Cardiac muscle cell (in vitro differentiated cells and primary cell): ENCODE data around the gene KRTAP1-3. TPM values are rescaled to one million over a fixed set of nuclear protein-coding genes. Genes with fewer than 3 reads are reported as not detected.

Experiments used
- DNase-seq, 2 donors: peaks; one replicate each; pipeline versions ENCODE4 v3.0.0 to v3.0.0-alpha.2; 2010 to 2017; ENCODE audit warnings: low read depth in 1 of 2, low spot score in 1 of 2
- H3K27ac ChIP-seq: fragments of 200-600 bp; sonication (generic); 2 replicates; pipeline ENCODE4 v1.5.1; 2016
- H3K27me3 ChIP-seq: fragments of 200-600 bp; sonication (generic); 2 replicates; pipeline ENCODE4 v1.6.0; 2016; ENCODE audit warnings: control low read depth
- H3K36me3 ChIP-seq: fragments of 200-600 bp; sonication (generic); 2 replicates; pipeline ENCODE4 v1.5.1; 2016; ENCODE audit warnings: control low read depth
- H3K4me1 ChIP-seq: fragments of 200-600 bp; sonication (generic); 2 replicates; pipeline ENCODE4 v1.8.1; 2017; ENCODE audit warnings: low read depth, mild to moderate bottlenecking, mixed run types
- H3K4me3 ChIP-seq: fragments of 200-600 bp; sonication (generic); 2 replicates; pipeline ENCODE4 v1.5.1; 2016; ENCODE audit warnings: mild to moderate bottlenecking
- H3K9me3 ChIP-seq: fragments of 200-600 bp; sonication (generic); 2 replicates; pipeline ENCODE4 v1.5.1; 2017; ENCODE audit warnings: low read depth, mild to moderate bottlenecking, control low read depth
- CTCF ChIP-seq: IDR thresholded peaks from 2 replicates; pipeline ENCODE4 v1.5.1; 2012; ENCODE audit warnings: low read depth, mild to moderate bottlenecking, low read length
- polyA plus RNA-seq: library from polyadenylated mRNA; unstranded; fragments of >200 nt; fragmentation: Nextera tagmentation; extraction: Ambion mirVana; gene quantifications from 2 replicates; pipeline ENCODE4 v1.2.1, GENCODE V29; 2016
- total RNA-seq: library from RNA; depleted of rRNA; stranded (reverse); fragments of >200 nt; gene quantifications from 2 replicates; pipeline ENCODE4 v1.2.3, GENCODE V29; 2016

Gene KRTAP1-3
- total and polyA plus RNA-seq, 2 experiments from 2014 or later = not detected

- no peak for TF ChIP-seq CTCF
- Histone ChIP-seq H3K4me3 (no peak overlapping the region), H3K4me1 (no peaks in the 10 kb centered on the region), H3K9me3 (no peaks in the 10 kb centered on the region), H3K27ac (no peak overlapping the region), H3K27me3 (no peaks in the 10 kb centered on the region), H3K36me3 (no peaks in the 10 kb centered on the region)
- no peak for DNase-seq
Measured at GRCh38 chr17:41010441-41010840, 24.2 kb downstream of the KRTAP1-3 start.

GRCh38 chr17:41009936-41010335, 24.7 kb downstream of the KRTAP1-3 start:
- Histone ChIP-seq H3K9me3 (no peaks in the 10 kb centered on the region), H3K27ac (no peak overlapping the region), H3K27me3 (no peaks in the 10 kb centered on the region), H3K36me3 (no peaks in the 10 kb centered on the region), H3K4me3 (no peak overlapping the region), H3K4me1 (no peaks in the 10 kb centered on the region)
- DNase-seq = no peak
- TF ChIP-seq CTCF = no peak

GRCh38 chr17:41009301-41009760, 25.3 kb downstream of the KRTAP1-3 start:
- H3K9me3 ChIP-seq = no peaks in the 10 kb centered on the region

GRCh38 chr17:41008811-41009210, 25.9 kb downstream of the KRTAP1-3 start, which contains the start of gene KRTAP3-1:
KRTAP3-1 (minus strand) TSS chr17:41009128; CDS start chr17:41009074, 54 bp downstream.
- Histone ChIP-seq H3K4me1 (no peaks in the 10 kb centered on the region), H3K36me3 (no peaks in the 10 kb centered on the region), H3K9me3 (no peaks in the 10 kb centered on the region), H3K27ac (no peak within 1 kb of the TSS), H3K27me3 (no peaks in the 10 kb centered on the region), H3K4me3 (no peak within 1 kb of the TSS)
- DNase-seq = no peak
- TF ChIP-seq CTCF = no peak

More at GRCh38 chr17:41009301-41009760, 25.3 kb downstream of the KRTAP1-3 start:
- no peak overlapping the region for H3K27ac ChIP-seq
- no peak for DNase-seq
- no peak overlapping the region for H3K4me3 ChIP-seq
- no peak for TF ChIP-seq CTCF
- H3K36me3 ChIP-seq = no peaks in the 10 kb centered on the region
- H3K27me3 ChIP-seq = no peaks in the 10 kb centered on the region
- H3K4me1 ChIP-seq = no peaks in the 10 kb centered on the region

- Histone ChIP-seq H3K36me3 (no peaks in the 10 kb centered on the region), H3K27me3 (no peaks in the 10 kb centered on the region), H3K27ac (no peak overlapping the region), H3K4me1 (no peaks in the 10 kb centered on the region), H3K4me3 (no peak overlapping the region), H3K9me3 (no peaks in the 10 kb centered on the region)
- no peak for DNase-seq
- no peak for TF ChIP-seq CTCF
Measured at GRCh38 chr17:41004397-41004796, 30.3 kb downstream of the KRTAP1-3 start.
